Mesenchymal stem cell (in vitro differentiated cells and primary cell): ENCODE measurements around the gene ATP10A.

Experiments
- DNase-seq: peaks from one replicate; pipeline ENCODE4 v3.0.0-alpha.2; 2013
- H2AFZ ChIP-seq: one replicate; pipeline ENCODE4 v1.6.1; 2013; ENCODE audit warnings: low read depth, mild to moderate bottlenecking, control low read depth, inconsistent platforms, low read length, moderate library complexity
- H2AK5ac ChIP-seq: 2 replicates; pipeline ENCODE4 v1.6.1; 2013; ENCODE audit warnings: low read length, moderate library complexity, mild to moderate bottlenecking, inconsistent platforms; ENCODE audit not compliant: severe bottlenecking
- H2BK120ac ChIP-seq: one replicate; pipeline ENCODE4 v1.6.1; 2013; ENCODE audit warnings: low read depth, mild to moderate bottlenecking, inconsistent platforms, low read length, moderate library complexity
- H2BK12ac ChIP-seq, 2 experiments: one replicate each; pipeline ENCODE4 v1.6.1; 2013; ENCODE audit warnings: inconsistent platforms in 2 of 2, low read length in 2 of 2, mild to moderate bottlenecking in 2 of 2, moderate library complexity in 2 of 2, control low read depth in 1 of 2
- H2BK15ac ChIP-seq: one replicate; pipeline ENCODE4 v1.6.1; 2013; ENCODE audit warnings: mild to moderate bottlenecking, low read depth, inconsistent platforms; ENCODE audit not compliant: poor library complexity, severe bottlenecking
- H2BK5ac ChIP-seq: 2 replicates; pipeline ENCODE4 v1.6.1; 2013; ENCODE audit warnings: low read depth, mild to moderate bottlenecking, low read length, control low read depth, inconsistent platforms; ENCODE audit not compliant: poor library complexity, severe bottlenecking
- H3K14ac ChIP-seq, 2 experiments: one replicate each; pipeline ENCODE4 v1.6.1; 2013; ENCODE audit warnings: inconsistent platforms in 2 of 2, low read length in 2 of 2, control low read depth in 1 of 2, mild to moderate bottlenecking in 1 of 2, moderate library complexity in 1 of 2
- H3K18ac ChIP-seq, 2 experiments: one replicate each; pipeline ENCODE4 v1.6.1; 2013; ENCODE audit warnings: inconsistent platforms in 2 of 2, low read length in 2 of 2, control low read depth in 1 of 2, low read depth in 1 of 2, mild to moderate bottlenecking in 1 of 2
- H3K23ac ChIP-seq, 2 experiments: one replicate each; pipeline ENCODE4 v1.6.1; 2013; ENCODE audit warnings: inconsistent platforms in 2 of 2, low read length in 2 of 2, mild to moderate bottlenecking in 2 of 2, moderate library complexity in 2 of 2, control low read depth in 1 of 2
- H3K27ac ChIP-seq: 2 replicates; pipeline ENCODE4 v1.5.1; 2013; ENCODE audit warnings: mild to moderate bottlenecking, moderate library complexity, low read length, control low read depth, inconsistent platforms; ENCODE audit not compliant: poor library complexity, severe bottlenecking
- H3K27me3 ChIP-seq, 2 experiments: 2 replicates each; pipeline versions ENCODE4 v1.6.1 to v1.7.0; 2013; ENCODE audit warnings: low read length in 2 of 2, mild to moderate bottlenecking in 2 of 2, moderate library complexity in 2 of 2, control low read depth in 1 of 2, inconsistent platforms in 1 of 2; ENCODE audit not compliant: control insufficient read depth in 1 of 2, insufficient read depth in 1 of 2
- H3K36me3 ChIP-seq, 2 experiments: 2 replicates each; pipeline versions ENCODE4 v1.6.1 to v1.7.0; 2013; ENCODE audit warnings: low read length in 2 of 2, control low read depth in 1 of 2, inconsistent platforms in 1 of 2, low read depth in 1 of 2, mild to moderate bottlenecking in 1 of 2; ENCODE audit not compliant: insufficient read depth in 2 of 2, control insufficient read depth in 1 of 2
- H3K4ac ChIP-seq, 2 experiments: one replicate each; pipeline ENCODE4 v1.6.1; 2013; ENCODE audit warnings: inconsistent platforms in 2 of 2, low read length in 2 of 2, mild to moderate bottlenecking in 2 of 2, moderate library complexity in 2 of 2, control low read depth in 1 of 2, low read depth in 1 of 2
- H3K4me1 ChIP-seq: 2 replicates; pipeline ENCODE4 v1.6.1; 2013; ENCODE audit warnings: low read depth, low read length, control low read depth; ENCODE audit not compliant: control insufficient read depth, insufficient read depth
- H3K4me2 ChIP-seq: 2 replicates; pipeline ENCODE4 v1.6.1; 2013; ENCODE audit warnings: low read length, mild to moderate bottlenecking, inconsistent platforms; ENCODE audit not compliant: poor library complexity, severe bottlenecking
- H3K4me3 ChIP-seq, 2 experiments: 2 replicates each; pipeline versions ENCODE4 v1.5.1 to v1.7.0; 2013; ENCODE audit warnings: low read length in 2 of 2, mild to moderate bottlenecking in 2 of 2, control low read depth in 1 of 2, low read depth in 1 of 2; ENCODE audit not compliant: insufficient read depth in 1 of 2
- H3K79me1 ChIP-seq: replicated peaks from 2 replicates; pipeline ENCODE4 v1.6.1; 2013; ENCODE audit warnings: mild to moderate bottlenecking, control low read depth, low read length, inconsistent platforms; ENCODE audit not compliant: poor library complexity, severe bottlenecking
- H3K9ac ChIP-seq: 2 replicates; pipeline ENCODE4 v1.7.0; 2013; ENCODE audit warnings: mild to moderate bottlenecking, low read length, moderate library complexity
- H3K9me3 ChIP-seq: 2 replicates; pipeline ENCODE4 v1.7.0; 2013; ENCODE audit warnings: mild to moderate bottlenecking, low read length; ENCODE audit not compliant: control insufficient read depth
- H4K8ac ChIP-seq: one replicate; pipeline ENCODE4 v1.6.1; 2013; ENCODE audit warnings: inconsistent platforms, mild to moderate bottlenecking, low read length, moderate library complexity
- H4K91ac ChIP-seq: one replicate; pipeline ENCODE4 v1.6.1; 2013; ENCODE audit warnings: mild to moderate bottlenecking, low read length, inconsistent platforms
- WGBS: methylation state at CpG from one replicate; pipeline ENCODE4 v1.1.7; 2013; ENCODE audit warnings: mixed read lengths; 5-methylcytosine and 5-hydroxymethylcytosine counted together

ATP10A gene

GRCh38 chr15:25663515-25663914 is 199.6 kb downstream of the ATP10A start:
- no peak overlapping the region for H4K8ac ChIP-seq

DNA sequence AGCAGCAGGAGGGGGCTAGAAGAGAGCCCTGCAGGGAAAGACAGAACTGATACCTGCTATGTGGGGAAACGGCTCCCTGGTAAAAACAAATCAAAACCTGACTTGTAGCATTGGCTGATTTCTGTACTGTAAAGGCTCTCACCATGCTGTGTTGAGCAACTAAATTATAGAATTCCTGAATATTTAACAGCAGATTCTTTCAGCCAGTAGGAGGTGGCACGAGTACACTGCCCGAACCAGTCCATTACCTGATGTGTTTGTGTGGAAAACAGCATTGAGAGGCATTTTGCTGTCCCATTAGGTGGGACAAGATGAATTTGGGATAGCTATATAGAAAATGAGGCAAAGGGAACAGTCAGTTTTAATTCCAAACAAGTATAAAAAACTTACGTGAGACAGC is 201.2 kb downstream of the ATP10A start:
- Histone ChIP-seq H2BK12ac (no peak overlapping the region), H3K4ac (no peak overlapping the region), H2BK120ac (no peak overlapping the region), H2BK5ac (no peak overlapping the region), H3K4me3 (no peak overlapping the region), H2AFZ (no peak overlapping the region), H3K4me2 (no peak overlapping the region), H3K14ac (no peak overlapping the region), H3K23ac (no peak overlapping the region), H3K4me1 (peaks cover 4% of the 10 kb centered on the region), H2BK15ac (no peak overlapping the region), H3K36me3 (no peaks in the 10 kb centered on the region), H3K9me3 (no peaks in the 10 kb centered on the region), H3K79me1 (no peaks in the 10 kb centered on the region), H3K9ac (no peak overlapping the region), H2AK5ac (no peak overlapping the region), H3K27ac (no peak overlapping the region), H4K8ac (no peak overlapping the region), H4K91ac (no peak overlapping the region), H3K18ac (no peak overlapping the region), H3K27me3 (peaks cover 3 to 8% of the 10 kb centered on the region in 2 experiments)
- DNase-seq: no peak
- WGBS: 85% methylated on average over 3 of the region's 4 CpGs

More at GRCh38 chr15:25663515-25663914, 199.6 kb downstream of the ATP10A start:
- H3K18ac ChIP-seq: no peak overlapping the region
- no peak overlapping the region for H3K4ac ChIP-seq
- no peak overlapping the region for H2BK120ac ChIP-seq
- H3K4me1 ChIP-seq: peaks cover 5% of the 10 kb centered on the region
- no peak overlapping the region for H3K14ac ChIP-seq
- DNase-seq: no peak
- H3K27ac ChIP-seq: no peak overlapping the region
- H3K9me3 ChIP-seq: no peaks in the 10 kb centered on the region
- no peak overlapping the region for H2BK15ac ChIP-seq
- H3K36me3 ChIP-seq: no peaks in the 10 kb centered on the region
- no peaks in the 10 kb centered on the region for H3K79me1 ChIP-seq
- H2BK12ac ChIP-seq: no peak overlapping the region
- H3K27me3 ChIP-seq: no peaks in the 10 kb centered on the region
- H2AFZ ChIP-seq: no peak overlapping the region
- no peak overlapping the region for H2AK5ac ChIP-seq
- H3K4me2 ChIP-seq: no peak overlapping the region
- H4K91ac ChIP-seq: no peak overlapping the region
- WGBS: 70% methylated on average over 3 of the region's 5 CpGs
- H2BK5ac ChIP-seq: no peak overlapping the region
- H3K4me3 ChIP-seq: no peak overlapping the region
- no peak overlapping the region for H3K23ac ChIP-seq
- H3K9ac ChIP-seq: no peak overlapping the region

DNA sequence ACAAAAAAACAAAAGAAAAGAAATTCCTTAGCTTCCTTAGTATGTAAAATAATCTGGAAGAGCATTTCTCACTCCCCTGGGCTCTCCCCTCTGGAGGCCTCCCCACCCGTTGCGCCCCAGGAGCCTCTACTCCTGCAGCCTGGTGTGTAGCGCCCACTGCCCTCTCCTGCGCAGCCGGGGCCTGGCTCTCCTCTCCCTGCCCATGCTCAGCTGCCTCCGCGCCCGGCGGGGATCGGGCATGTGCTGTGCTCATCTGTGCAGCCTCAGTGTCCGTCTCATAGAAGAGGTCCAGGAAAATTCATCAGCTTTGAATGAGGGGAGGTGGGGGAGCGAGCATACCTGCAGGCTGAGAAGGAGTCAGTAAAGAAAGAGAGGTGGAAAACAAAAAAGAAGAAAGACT is 203.9 kb downstream of the ATP10A start:
- Histone ChIP-seq H4K8ac (no peak overlapping the region), H2AK5ac (no peak overlapping the region), H2BK120ac (no peak overlapping the region), H3K14ac (no peak overlapping the region), H4K91ac (no peak overlapping the region), H2BK5ac (no peak overlapping the region), H3K36me3 (no peaks in the 10 kb centered on the region), H3K9ac (no peak overlapping the region), H3K23ac (no peak overlapping the region), H2BK15ac (no peak overlapping the region), H2BK12ac (no peak overlapping the region), H3K9me3 (no peaks in the 10 kb centered on the region), H2AFZ (no peak overlapping the region), H3K18ac (no peak overlapping the region), H3K27ac (no peak overlapping the region), H3K79me1 (no peaks in the 10 kb centered on the region), H3K27me3 (peaks cover 3 to 8% of the 10 kb centered on the region in 2 experiments), H3K4me1 (peaks cover 4% of the 10 kb centered on the region), H3K4ac (no peak overlapping the region), H3K4me2 (no peak overlapping the region), H3K4me3 (no peak overlapping the region)
- DNase-seq: no peak
- WGBS: 96% methylated on average over 12 of the region's 12 CpGs

- no peak overlapping the region for H3K14ac ChIP-seq
- WGBS: 89% methylated on average over 19 of the region's 19 CpGs
- no peak overlapping the region for H2BK5ac ChIP-seq
- no peak overlapping the region for H3K23ac ChIP-seq
- no peak overlapping the region for H3K9ac ChIP-seq
- no peak overlapping the region for H2AFZ ChIP-seq
- H2BK120ac ChIP-seq: no peak overlapping the region
- DNase-seq: no peak
- H3K4me1 ChIP-seq: peaks cover 4% of the 10 kb centered on the region
- H3K4me2 ChIP-seq: no peak overlapping the region
- no peak overlapping the region for H3K27ac ChIP-seq
- H4K8ac ChIP-seq: no peak overlapping the region
- no peaks in the 10 kb centered on the region for H3K79me1 ChIP-seq
- H2BK12ac ChIP-seq: no peak overlapping the region
- no peaks in the 10 kb centered on the region for H3K36me3 ChIP-seq
- no peak overlapping the region for H3K4me3 ChIP-seq
- no peak overlapping the region for H4K91ac ChIP-seq
- no peak overlapping the region for H3K4ac ChIP-seq
- H2BK15ac ChIP-seq: no peak overlapping the region
- H3K27me3 ChIP-seq: peaks cover 3 to 8% of the 10 kb centered on the region in 2 experiments
- no peak overlapping the region for H3K18ac ChIP-seq
- H3K9me3 ChIP-seq: no peaks in the 10 kb centered on the region
- no peak overlapping the region for H2AK5ac ChIP-seq
Observed at GRCh38 chr15:25658560-25658959, 204.6 kb downstream of the ATP10A start.
